Astrocyte of the spinal cord (primary cell): ENCODE data around the gene LUZP2.
"Not testable (repeated sequence)": the region's sequence is repeated elsewhere in the genome, so short reads cannot be mapped to it uniquely, and the experiment has no call there.

Experiments
- DNase-seq: peaks from one replicate; pipeline ENCODE4 v3.0.0; 2011; ENCODE audit warnings: low read depth, low spot score
- H3K4me3 ChIP-seq: 2 replicates; pipeline ENCODE4 v1.5.1; 2011; ENCODE audit warnings: low read depth, mild to moderate bottlenecking, low read length, moderate library complexity
- in situ Hi-C: cut with HindIII; loops from 2 replicates; pipeline ENCODE4 v1.10.0; 2017; ENCODE audit warnings: low sequenced_read_pairs
- TF ChIP-seq, protein P1 (sequence below): IDR thresholded peaks from 2 replicates; pipeline ENCODE4 v1.5.1; 2012; ENCODE audit warnings: low read depth, mild to moderate bottlenecking, low read length, inconsistent platforms

Gene LUZP2

DNA sequence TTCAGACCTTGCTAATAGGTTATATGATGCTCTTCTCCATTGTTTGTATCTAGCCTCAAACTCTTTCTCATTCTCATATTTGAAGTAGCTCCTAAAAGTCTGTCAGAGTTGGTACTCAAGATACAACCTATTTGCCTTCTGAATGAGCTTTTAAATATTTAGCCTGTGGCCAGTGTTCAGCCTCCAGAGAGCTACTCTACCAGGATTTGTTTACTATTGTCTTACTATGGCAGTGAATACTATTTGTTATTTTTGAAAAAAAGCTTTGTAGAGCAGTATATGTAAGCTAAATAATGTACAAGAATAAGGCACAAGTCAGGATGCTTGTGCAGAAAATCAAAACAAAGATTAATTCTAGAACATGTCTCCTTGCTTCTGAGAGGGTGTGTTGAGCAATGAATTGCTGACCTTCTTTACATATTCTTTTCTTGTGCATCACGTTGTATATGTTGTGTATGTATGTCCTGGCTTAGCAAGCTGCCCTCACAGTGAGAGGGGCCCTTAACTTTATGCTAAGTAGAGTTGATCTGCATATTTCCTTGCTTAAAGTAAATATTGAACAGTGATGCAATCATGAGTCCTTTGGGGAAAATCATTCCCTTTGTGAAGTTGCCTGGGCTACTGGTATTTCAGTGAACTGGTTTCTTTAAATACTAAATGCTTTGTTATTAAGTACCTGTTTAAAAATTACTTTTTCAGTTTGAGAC lies 438.0 kb downstream of the LUZP2 start:
- peak; percentile 5 for DNase-seq
- in situ Hi-C loops, result no loop called here
- H3K4me3 ChIP-seq, result no peak overlapping the region
- TF ChIP-seq, protein P1, sequence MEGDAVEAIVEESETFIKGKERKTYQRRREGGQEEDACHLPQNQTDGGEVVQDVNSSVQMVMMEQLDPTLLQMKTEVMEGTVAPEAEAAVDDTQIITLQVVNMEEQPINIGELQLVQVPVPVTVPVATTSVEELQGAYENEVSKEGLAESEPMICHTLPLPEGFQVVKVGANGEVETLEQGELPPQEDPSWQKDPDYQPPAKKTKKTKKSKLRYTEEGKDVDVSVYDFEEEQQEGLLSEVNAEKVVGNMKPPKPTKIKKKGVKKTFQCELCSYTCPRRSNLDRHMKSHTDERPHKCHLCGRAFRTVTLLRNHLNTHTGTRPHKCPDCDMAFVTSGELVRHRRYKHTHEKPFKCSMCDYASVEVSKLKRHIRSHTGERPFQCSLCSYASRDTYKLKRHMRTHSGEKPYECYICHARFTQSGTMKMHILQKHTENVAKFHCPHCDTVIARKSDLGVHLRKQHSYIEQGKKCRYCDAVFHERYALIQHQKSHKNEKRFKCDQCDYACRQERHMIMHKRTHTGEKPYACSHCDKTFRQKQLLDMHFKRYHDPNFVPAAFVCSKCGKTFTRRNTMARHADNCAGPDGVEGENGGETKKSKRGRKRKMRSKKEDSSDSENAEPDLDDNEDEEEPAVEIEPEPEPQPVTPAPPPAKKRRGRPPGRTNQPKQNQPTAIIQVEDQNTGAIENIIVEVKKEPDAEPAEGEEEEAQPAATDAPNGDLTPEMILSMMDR, result no peak

DNA sequence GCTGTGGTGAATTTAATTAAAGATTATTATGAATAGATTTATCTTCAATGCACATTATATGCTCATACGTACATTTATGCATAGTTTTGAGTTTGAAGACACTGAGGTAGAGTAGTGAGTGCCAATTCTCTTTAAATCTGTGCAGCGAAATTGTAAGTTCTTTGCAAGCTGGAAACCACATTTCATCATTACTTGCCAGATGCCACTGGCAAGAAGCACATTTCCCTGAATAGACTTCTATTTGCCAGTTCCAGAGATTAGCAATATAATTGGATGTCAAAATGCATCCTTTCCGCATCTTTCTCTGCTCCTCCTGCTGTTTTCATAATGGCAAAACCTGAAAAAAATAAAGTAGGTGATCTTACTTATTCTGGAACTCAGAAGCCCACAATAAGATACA lies 448.0 kb downstream of the LUZP2 start:
- in situ Hi-C loops, result no loop called here
- TF ChIP-seq, protein P1, result no peak
- no peak for DNase-seq
- no peak overlapping the region for H3K4me3 ChIP-seq

DNA sequence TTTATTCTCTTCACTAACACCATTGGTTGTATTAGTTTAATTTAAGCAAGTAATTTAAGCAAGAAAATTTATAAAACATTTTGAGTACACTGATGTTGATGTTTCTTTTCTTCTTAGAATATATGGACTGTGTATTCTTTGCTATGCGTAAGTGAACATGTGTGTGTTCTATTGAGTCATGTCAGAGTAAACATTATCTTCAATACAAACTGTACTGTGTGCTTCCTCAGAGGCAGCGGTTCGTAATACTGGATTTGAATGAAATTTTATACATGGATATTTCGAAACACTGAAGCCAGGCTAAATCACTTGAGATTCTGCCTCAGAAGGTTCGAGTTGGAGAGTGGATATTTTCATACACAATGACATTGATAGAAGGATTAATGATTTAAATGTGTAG lies 452.6 kb downstream of the LUZP2 start:
- DNase-seq, result no peak
- in situ Hi-C loops, result no loop called here
- TF ChIP-seq, protein P1, result no peak
- H3K4me3 ChIP-seq, result no peak overlapping the region

DNA sequence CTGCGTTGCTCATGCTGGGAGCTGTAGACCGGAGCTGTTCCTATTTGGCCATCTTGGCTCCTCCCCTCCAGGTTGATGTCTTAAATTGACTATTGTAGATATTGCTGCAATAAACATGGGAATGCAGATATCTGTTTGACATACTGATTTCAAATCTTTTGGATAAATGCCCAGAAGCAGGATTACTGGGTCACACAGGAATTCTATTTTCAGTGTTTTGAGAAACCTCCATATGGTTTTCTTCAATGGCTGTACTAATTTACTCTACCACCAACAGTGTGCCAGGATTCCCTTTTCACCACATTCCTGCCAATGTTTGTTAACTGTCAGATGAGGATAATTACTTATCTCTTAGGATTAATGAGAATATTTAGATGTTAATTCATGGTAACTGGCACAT lies 467.0 kb downstream of the LUZP2 start:
- in situ Hi-C loops, result no loop called here
- no peak for DNase-seq
- no peak overlapping the region for H3K4me3 ChIP-seq
- TF ChIP-seq, protein P1, result no peak

DNA sequence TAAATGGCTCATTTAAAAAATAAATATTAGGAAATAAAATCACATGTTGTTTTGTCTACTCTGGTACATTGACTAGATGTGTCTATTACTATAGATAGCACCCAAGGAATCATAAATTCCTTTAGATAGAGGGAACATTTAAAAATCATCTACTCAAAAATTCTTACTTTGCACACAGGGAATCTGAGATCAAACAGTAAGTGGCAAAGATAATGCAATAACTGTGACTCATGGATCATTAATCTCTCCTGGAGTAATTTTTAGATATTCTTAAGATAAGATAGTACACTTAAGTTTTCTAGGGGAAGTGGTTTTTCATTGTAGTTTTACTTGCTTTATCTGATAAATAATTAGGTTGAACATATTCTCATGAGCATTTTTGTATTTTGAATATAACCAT lies 468.9 kb downstream of the LUZP2 start:
- TF ChIP-seq, protein P1, result no peak
- in situ Hi-C loops, result no loop called here

DNA sequence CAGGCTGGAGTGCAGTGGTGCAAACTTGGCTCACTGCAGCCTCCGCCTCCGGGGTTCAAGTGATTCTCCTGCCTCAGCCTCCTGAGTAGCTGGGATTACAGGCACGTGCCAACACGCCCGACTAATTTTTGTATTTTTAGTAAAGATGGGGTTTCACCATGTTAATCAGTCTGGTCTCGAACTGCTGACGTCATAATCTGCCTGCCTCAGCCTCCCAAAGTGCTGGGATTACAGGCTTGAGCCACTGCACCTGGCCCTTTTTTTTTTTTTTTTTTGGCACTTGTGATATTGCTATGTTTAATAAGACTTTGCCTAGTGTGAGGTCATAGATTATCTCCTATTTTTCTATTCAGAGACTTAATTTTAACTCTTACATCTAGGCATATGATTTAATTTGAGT lies 497.1 kb downstream of the LUZP2 start:
- DNase-seq, H3K4me3 ChIP-seq, in situ Hi-C loops: not testable (repeated sequence)

More for the DNA sequence above, 468.9 kb downstream of the LUZP2 start:
- H3K4me3 ChIP-seq, result no peak overlapping the region
- DNase-seq, result peak; percentile 5

DNA sequence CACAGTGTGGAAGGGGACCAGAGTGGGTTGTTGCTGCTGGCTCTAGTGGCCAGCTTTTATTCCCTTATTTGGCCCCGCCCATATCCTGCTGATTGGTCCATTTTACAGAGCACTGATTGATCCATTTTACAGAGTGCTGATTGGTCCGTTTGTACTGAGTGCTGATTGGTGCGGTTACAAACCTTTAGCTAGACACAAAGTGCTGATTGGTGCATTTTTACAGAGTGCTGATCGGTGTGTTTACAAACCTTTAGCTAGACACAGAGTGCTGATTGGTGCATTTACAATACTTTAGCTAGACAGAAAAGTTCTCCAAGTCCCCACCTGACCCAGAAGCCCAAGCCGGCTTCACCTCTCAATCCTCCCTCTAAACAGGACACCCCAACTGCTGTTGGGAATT lies 503.1 kb downstream of the LUZP2 start:
- H3K4me3 ChIP-seq, in situ Hi-C loops, DNase-seq: not testable (repeated sequence)

DNA sequence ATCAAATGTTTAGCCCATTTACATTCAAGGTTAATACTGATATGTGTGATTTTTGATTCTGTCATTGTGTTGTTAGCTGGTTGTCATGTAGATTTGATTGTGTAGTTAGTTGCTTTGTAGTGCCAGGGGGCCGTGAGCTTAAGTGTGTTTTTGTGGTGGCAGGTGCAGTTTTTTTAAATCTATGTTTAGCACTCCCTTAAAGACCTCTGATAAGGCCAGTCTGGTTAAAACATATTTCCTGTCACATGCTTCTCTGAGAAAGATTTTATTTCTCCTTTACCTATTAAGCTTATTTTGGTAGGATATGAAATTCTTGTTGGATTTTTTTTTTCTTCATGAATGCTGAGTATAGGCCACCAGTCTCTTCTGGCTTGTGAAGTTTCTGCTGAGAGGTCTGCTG lies 540.6 kb downstream of the LUZP2 start:
- H3K4me3 ChIP-seq, result no peak overlapping the region
- TF ChIP-seq, protein P1, result no peak
- in situ Hi-C loops, result no loop called here
- no peak for DNase-seq
